H54 (cell line): ENCODE measurements around the gene ATF5.
"Not testable (repeated sequence)": the region's sequence is repeated elsewhere in the genome, so short reads cannot be mapped to it uniquely, and the experiment has no call there.

Experiments used
- DNase-seq: peaks from one replicate; pipeline ENCODE4 v3.0.0; 2011; ENCODE audit warnings: low spot score, mixed read lengths; ENCODE audit not compliant: insufficient read length
- FAIRE-seq: peaks from 3 replicates; lab custom pipeline; 2011; peaks lifted over from hg19 to GRCh38; lab: Jason Lieb, UNC
- POLR2A ChIP-seq: IDR thresholded peaks from 2 replicates; pipeline ENCODE4 v1.6.1; 2011; ENCODE audit warnings: low read depth, mild to moderate bottlenecking, low read length

The ATF5 gene

DNA sequence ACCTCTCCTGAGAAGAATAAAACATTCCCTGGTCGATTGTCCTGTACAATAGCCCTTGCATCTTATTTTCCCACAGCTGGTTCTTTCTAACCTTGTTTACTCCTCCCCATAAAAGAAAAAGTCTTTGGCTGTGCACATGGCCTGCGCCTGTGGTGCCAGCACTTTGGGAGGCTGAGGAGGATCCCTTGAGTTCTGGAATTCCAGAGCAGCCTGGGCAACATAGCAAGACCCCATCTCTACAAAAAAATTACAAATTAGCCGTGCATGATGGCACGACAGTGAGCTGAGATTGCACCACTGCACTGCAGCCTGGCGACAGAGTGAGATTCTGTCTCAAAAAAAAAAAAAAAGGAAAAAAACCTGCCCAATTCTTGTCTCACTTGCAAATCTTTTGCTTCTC, 7.5 kb downstream of the ATF5 start:
- FAIRE-seq (no peak), DNase-seq (no peak)
- TF ChIP-seq POLR2A, result no peak

DNA sequence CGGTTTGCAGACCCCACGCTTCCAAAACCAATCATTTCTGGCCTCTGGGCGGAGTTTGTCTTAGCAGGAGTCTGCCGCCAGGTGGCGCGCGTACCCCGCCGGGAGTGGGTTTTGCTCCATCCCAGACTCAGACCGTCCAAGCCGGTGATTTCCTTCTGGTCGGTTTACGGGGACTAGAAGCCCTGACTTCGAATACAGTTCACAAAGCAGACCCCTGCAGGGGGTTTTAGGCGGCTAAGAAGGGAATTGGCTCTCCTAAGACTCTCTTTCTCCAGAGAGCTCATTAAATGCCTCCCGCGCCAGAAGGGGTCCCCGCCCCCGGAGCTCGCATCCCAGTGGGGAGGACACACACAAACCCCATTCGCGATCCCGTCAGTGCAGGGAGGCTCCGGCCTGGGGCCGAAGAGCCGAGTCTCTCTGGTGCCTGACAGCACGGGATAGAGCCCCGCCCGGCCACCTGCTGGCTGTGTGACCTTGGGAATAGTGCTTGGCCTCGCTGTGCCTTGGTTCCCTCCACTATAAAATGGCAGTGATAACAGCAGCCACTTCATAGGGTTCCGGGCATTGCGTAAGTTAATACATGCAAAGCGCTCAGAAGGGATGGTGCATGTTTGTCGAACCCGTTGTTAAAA, 8.9 kb downstream of the ATF5 start:
- TF ChIP-seq POLR2A, result no peak
- peak; percentile 11 for FAIRE-seq

DNA sequence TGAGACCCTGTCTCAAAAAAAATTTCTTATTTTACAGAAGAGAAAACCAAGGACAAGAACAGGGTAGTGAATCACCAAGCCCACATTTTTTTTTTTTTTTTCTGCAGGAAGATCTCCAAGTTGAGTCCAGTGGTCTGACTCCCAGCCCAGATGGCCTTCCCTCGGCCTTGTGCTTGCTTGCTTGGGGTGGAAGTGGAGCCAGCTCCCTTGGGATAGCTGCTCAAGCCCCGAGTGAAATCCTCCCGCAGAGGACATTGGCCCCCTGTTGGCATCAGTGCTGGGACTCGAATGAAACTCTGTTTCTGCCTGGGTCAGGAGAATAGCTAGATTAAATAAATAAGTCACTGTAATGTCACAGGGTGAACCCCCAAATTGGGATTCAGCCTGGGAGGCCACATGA, 9.7 kb downstream of the ATF5 start:
- FAIRE-seq (no peak), DNase-seq (no peak)
- no peak for TF ChIP-seq POLR2A

More for the DNA sequence above, 8.9 kb downstream of the ATF5 start:
- peak; percentile 85 for DNase-seq

DNA sequence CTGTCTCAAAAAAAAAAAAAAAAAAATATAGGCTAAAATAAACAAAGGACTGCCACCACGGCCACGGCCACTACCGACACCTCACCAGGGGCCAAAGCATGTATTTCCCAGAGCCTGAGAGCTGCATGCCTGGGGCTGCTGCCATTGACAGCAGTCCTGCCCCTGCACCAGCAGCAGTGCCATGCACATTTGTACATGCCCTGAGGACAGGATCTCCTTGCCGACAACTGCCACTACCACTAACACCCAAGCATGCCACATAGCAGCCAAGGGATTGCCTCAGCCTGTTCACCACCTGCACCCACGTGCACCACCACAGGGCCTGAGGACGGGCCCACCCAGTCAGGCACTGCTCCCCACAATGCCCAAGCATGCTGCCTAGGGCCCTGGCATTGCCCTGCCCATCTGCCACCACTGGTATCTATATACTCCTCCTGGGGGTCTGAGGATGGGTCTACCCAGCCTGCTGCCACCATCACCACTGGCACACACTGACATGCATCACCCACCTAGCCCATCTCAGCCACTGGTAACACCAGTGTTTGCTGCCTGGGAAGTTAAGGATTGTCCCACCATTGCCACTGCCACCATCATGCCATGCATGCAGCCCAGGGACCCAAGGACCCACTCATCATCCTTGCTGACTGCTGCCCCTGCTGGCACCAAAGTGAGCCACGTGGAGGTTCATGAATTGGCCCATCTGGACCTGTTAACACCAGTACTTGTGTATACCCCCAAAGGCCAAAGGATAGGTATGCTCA, 10.9 kb downstream of the ATF5 start:
- FAIRE-seq, result no peak
- TF ChIP-seq POLR2A, result no peak
- no peak for DNase-seq

DNA sequence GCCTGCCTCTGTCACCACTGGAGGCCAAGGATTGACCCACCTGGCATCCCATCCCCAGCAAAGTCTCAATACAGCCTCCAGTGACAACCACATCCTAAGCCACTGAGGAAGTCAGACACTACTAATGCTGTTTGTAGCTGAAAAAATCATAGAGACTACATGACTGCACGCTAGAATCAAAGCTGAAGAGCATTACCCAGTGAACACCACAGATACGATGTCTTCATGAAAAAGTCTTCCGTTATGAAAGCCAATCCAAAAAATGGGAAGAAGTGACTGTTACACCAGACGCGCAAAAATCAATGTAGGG, 11.4 kb downstream of the ATF5 start:
- FAIRE-seq (no peak), DNase-seq (no peak)
- no peak for TF ChIP-seq POLR2A

DNA sequence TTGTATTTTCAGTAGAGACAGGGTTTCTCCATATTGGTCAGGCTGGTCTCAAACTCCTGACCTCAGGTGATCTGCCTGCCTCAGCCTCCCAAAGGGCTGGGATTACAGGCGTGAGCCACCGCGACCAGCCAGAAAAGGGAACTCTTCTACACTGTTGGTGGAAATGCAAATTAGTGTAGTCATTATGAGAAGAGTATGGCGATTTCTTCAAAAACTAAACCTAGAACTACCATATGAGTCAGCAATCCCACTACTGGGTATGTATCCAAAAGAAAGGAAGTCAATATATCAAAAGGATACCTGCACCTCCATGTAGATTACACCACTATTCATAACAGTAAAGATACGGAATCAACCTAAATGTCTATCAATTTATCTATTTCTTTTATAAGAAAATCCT, 15.6 kb downstream of the ATF5 start:
- not testable (repeated sequence) for FAIRE-seq, DNase-seq

DNA sequence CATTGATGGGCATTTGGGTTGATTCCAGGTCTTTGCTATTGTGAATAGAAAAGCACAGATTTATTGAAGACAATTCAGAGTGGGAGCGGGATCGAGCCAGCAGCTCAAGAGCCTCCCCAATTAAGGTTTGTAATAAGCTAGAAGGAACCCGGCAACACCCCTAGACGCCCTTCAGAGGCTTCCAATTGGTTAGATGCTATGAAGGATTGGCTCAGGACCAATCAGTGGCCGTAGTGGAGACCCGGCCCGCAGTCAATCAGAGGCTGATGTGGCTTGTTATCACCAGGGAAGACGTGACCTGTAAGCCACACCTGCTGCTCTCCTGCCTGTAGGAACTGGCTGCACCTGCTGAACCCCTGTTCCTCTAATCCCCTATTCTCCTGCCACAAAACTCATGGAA, 17.4 kb downstream of the ATF5 start:
- no peak for TF ChIP-seq POLR2A
- FAIRE-seq, result no peak
- no peak for DNase-seq

DNA sequence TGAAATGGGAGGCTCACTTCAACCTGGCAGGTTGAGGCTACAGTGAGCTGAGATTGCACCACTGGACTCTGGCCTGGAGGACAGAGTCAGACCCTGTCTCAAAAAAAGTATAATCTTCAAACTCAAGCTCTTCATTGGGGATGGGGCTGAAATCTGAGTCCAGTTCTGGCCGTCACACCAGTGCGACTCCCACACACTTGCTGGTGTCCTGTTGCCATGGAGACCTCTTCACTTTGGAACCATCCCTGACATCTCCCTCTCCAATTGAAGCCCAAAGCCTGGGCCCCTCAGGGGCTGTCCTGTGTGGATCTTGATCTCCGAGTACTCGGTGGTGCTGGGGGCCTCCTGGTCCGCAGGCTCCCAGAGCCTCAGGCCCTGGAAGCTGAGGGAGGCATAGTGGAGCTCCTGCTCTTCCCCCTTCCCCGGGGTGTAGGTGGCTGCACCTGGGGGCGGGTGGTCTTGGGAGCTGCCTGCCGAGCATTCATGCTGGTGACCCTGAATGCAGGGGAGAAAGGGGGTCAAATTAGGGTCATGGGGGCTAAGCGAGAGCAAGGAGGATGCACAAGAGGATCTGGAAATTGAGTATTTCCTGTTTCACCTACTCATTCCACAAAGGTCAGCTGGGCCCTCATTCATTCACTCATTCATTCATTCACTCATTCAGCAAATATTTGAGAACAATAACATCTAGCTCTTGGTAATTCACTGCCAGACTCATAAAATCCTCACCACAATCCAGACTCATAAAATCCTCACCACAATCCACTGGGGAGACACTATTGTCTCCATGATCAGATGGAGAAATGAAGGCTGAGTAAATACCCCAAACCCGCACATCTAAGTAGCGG, 21.0 kb downstream of the ATF5 start:
- DNase-seq, result no peak
- no peak for FAIRE-seq
- TF ChIP-seq POLR2A, result no peak

DNA sequence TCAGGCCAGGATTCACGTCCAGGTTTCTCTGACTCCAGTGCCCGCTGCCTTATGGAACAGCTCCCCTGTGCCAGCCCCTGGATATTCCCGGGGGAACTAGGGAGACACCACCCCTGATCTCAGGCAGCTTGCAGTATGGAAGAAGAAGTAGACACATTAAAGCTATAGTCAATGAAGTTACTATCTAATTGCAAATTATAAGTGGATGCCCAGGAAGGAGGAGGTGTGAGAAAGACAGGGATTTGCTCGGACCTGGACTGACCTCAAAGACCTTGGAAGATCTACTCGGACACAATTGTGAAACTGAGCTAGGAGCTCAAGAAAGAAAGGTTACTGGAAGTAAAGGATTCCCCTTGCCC, 21.6 kb downstream of the ATF5 start:
- no peak for FAIRE-seq
- no peak for TF ChIP-seq POLR2A
- no peak for DNase-seq

DNA sequence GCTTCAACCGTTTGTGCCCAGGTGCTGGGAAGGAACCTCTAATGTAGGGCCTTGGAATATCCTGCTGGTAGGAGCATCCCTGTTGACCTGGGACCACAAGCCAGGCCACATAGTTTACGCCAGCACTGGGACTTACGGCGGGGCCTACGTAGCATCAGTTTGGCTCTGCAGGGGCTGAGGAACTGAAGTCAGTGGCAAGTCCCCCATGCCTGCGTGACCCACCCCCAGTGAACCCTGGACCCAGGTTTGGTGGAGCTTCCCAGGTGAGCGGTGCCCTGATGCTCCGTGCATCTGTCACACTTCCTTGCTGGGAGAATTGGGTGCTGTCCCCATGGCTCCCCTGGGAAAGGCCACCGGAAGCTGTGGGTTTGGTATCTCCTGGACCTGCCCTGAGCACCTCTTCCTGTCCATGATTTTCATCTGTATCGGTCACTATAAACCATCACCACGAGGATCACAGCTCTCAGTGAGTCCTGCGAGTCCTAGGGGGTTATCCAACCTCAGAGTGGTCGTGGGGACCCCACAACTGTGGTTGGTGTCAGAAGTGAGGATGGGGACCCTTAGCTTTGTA, 22.0 kb downstream of the ATF5 start:
- no peak for FAIRE-seq
- DNase-seq, result no peak
- no peak for TF ChIP-seq POLR2A

DNA sequence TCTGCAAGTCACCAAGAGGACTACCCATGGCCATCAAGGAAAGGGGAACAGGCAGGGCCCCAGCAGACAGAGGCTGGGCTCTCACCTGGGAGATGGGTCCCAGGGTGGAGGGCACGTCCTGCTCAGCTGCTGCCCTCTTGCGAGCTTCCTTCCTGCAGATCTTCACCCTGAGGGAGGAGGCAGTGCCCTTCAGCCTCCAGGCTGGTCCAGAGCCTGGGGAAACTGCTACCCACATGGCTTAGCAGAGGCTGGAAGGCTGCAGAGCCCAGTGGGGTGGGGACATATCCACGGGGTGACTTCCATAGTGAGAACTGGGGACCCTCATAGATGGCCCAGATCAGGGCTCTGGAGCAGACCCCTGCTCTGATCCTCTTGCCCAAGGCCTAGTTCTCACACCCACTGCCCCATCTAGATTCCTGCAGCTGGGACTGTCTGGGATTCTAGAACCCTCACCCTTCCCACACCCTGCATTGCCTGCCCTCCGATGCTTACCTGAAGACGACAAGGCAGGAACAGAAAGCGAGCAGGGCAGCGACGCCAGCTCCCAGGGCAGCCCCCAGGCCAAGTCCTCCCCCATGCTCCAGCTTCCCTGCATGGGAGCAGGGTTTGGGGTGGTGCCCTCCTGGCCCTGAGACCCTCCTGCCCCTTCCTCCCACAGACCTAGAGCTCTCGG, 22.9 kb downstream of the ATF5 start:
- no peak for TF ChIP-seq POLR2A
- DNase-seq (no peak), FAIRE-seq (no peak)

DNA sequence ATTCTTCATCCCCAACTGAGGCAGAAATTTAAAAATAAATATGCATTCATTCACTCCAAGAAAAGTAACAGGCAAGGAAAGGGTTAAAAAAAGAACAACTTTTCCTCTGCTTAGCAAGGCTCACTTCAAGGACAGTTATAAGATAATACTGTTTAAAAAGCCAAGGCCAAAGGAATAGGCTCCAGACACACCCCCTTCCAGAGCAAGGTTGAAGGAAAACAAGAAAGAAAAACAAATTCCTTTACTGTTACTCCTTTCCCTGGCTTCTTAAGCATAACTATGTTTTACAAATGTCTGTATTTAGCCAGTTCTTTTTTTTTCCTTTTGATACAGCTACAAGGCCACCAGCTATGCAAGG, 23.5 kb downstream of the ATF5 start:
- TF ChIP-seq POLR2A, result no peak
- FAIRE-seq, result no peak

DNA sequence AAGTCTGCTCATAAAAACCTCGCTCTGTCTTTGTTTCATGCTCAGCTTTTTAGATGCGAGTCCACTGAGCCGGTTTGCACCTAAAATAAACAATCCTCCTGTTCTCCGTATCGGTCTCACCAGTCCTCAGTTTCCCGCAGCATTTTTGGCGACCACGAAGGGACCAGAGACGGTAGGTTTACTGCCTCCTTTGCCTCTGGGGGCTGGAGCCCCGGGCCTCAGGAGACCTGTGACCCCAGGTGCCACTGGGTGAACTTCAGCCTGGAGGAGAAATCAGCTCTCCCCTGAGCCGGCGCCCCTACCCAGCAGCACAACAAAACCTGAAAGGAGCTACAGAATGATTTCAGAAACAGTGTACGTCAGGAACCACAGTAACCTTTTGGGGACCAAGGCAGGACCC, 23.9 kb downstream of the ATF5 start:
- no peak for FAIRE-seq
- TF ChIP-seq POLR2A, result no peak
- no peak for DNase-seq

More for the DNA sequence above, 23.5 kb downstream of the ATF5 start:
- no peak for DNase-seq

DNA sequence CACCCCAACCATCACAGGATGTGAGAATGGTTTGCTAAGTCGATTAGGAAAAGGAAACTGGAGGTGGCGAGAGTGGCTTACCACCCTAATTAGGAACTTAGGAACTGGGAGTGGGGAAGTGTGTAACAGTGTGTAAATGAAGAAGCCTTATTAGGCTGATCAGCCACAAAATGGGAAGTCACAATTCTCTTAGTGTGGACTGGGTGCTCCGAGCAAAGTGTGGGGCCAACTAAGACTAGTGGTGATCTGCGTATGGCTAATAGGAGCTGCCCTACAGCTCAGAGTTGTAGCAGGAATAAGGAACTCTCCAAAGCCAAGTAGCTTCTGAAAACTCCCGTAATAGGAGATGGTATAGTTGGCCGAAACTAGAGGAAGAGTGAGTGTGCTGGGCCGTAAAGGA, 24.4 kb downstream of the ATF5 start:
- DNase-seq (no peak), FAIRE-seq (no peak)
- TF ChIP-seq POLR2A, result no peak
